Measurements from ENCODE around the gene RHOJ. TPM values are rescaled to one million over a fixed set of nuclear protein-coding genes. Genes with fewer than 3 reads are reported as not detected.

The RHOJ gene
- total and polyA plus RNA-seq, 2 donors from 2014 or later, result 4.0 to 20.0 TPM

DNA sequence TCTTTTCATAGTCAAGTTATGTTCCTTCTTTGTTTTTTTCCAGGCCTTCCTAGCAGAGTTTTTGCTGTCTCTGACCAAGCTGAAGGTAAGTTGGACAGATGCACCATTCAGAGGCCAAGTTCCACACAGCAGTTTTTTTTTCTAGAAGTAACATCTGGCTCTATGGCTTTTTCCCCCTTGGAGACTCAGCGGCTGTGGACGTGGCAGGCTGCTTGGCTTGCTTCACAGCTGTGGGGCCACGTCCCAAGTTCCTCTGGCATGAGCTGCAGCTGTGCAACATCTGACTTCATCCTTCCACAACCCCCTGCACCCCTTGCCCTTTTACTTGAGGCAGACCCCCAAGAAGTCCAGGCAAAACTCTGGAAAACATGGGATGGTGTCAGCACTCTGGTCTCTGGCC is 24.2 kb upstream of the RHOJ start:
- no peaks in the 10 kb centered on the region for H3K4me1 ChIP-seq (ENCODE audit: control insufficient read depth in 2 of 3, insufficient read depth in 2 of 3, low read depth in 1 of 3, low read length in 3 of 3)
- H3K36me3 ChIP-seq (ENCODE audit: control insufficient read depth in 2 of 3, insufficient read depth in 3 of 3, low read length in 3 of 3), result no peaks in the 10 kb centered on the region
- TF ChIP-seq, protein P1, sequence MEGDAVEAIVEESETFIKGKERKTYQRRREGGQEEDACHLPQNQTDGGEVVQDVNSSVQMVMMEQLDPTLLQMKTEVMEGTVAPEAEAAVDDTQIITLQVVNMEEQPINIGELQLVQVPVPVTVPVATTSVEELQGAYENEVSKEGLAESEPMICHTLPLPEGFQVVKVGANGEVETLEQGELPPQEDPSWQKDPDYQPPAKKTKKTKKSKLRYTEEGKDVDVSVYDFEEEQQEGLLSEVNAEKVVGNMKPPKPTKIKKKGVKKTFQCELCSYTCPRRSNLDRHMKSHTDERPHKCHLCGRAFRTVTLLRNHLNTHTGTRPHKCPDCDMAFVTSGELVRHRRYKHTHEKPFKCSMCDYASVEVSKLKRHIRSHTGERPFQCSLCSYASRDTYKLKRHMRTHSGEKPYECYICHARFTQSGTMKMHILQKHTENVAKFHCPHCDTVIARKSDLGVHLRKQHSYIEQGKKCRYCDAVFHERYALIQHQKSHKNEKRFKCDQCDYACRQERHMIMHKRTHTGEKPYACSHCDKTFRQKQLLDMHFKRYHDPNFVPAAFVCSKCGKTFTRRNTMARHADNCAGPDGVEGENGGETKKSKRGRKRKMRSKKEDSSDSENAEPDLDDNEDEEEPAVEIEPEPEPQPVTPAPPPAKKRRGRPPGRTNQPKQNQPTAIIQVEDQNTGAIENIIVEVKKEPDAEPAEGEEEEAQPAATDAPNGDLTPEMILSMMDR (IDR thresholded peaks at IDR 0.05; ENCODE audit: borderline replicate concordance, extremely low read depth, insufficient read depth), result no peak
- no peak for DNase-seq
- H3K4me3 ChIP-seq (ENCODE audit: low read length in 3 of 3), result no peak overlapping the region
- FAIRE-seq, result no peak
- no peaks in the 10 kb centered on the region for H3K9me3 ChIP-seq (ENCODE audit: control insufficient read depth in 2 of 3, insufficient read depth in 1 of 3, low read length in 3 of 3)
- no peak overlapping the region for H3K27ac ChIP-seq (ENCODE audit: low read depth in 2 of 2, low read length in 2 of 2)
- H3K27me3 ChIP-seq (ENCODE audit: control insufficient read depth, insufficient read depth, low read length), result no peaks in the 10 kb centered on the region
- H3K9ac ChIP-seq (ENCODE audit: low read length in 3 of 3), result no peak overlapping the region
- intact Hi-C loops (cut with DNase I), result no loop called here

DNA sequence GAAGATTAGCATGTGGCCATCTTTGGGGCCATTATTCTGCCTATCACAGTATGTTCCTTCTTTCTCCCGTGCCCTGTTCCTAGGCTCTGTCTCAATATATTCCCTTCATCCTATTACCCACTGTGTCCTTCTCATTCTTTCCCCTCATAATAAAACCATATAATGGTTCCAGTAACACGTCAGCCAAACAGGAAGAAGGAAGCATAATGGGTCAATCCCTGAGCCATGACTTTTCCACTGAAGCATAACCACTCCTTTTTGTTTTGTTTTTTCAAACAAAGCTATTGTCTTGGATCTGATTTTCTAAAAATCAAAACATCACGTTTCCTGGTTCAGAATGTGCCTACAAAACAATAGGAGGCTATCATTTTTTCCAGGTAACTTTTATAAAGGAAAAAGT is 21.3 kb upstream of the RHOJ start:
- no peak overlapping the region for H3K9ac ChIP-seq (ENCODE audit: low read length in 3 of 3)
- no peaks in the 10 kb centered on the region for H3K9me3 ChIP-seq (ENCODE audit: control insufficient read depth in 2 of 3, insufficient read depth in 1 of 3, low read length in 3 of 3)
- H3K36me3 ChIP-seq (ENCODE audit: control insufficient read depth in 2 of 3, insufficient read depth in 3 of 3, low read length in 3 of 3), result no peaks in the 10 kb centered on the region
- no peaks in the 10 kb centered on the region for H3K4me1 ChIP-seq (ENCODE audit: control insufficient read depth in 2 of 3, insufficient read depth in 2 of 3, low read depth in 1 of 3, low read length in 3 of 3)
- FAIRE-seq (no peak), DNase-seq (no peak)
- TF ChIP-seq, protein P1 (IDR thresholded peaks at IDR 0.05; ENCODE audit: borderline replicate concordance, extremely low read depth, insufficient read depth), result no peak
- no peak overlapping the region for H3K27ac ChIP-seq (ENCODE audit: low read depth in 2 of 2, low read length in 2 of 2)
- no peaks in the 10 kb centered on the region for H3K27me3 ChIP-seq (ENCODE audit: control insufficient read depth, insufficient read depth, low read length)
- no peak overlapping the region for H3K4me3 ChIP-seq (ENCODE audit: low read length in 3 of 3)
- intact Hi-C loops (cut with DNase I), result no loop called here

DNA sequence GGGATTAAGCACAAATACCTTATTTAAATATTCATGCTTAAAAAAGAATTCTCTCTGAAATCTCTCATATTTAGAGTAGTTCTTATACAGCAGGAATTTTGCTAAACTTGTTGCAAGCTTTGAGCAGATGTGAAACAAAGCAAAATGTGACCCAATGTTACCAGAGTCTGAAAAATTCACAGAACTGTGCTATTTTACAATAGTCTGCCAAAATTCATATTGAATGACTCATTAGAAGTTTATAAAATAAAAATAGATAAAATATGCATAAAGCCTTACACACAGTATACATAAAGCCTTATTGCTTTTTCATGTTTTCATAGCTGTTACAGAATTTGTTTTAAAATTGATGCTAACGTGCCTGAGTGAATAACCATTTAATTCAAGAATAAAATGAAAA is 17.8 kb upstream of the RHOJ start:
- Histone ChIP-seq H3K9ac (ENCODE audit: low read length in 3 of 3) (no peak overlapping the region), H3K4me3 (ENCODE audit: low read length in 3 of 3) (no peak overlapping the region), H3K27ac (ENCODE audit: low read depth in 2 of 2, low read length in 2 of 2) (no peak overlapping the region), H3K9me3 (ENCODE audit: control insufficient read depth in 2 of 3, insufficient read depth in 1 of 3, low read length in 3 of 3) (no peaks in the 10 kb centered on the region), H3K36me3 (ENCODE audit: control insufficient read depth in 2 of 3, insufficient read depth in 3 of 3, low read length in 3 of 3) (no peaks in the 10 kb centered on the region), H3K27me3 (ENCODE audit: control insufficient read depth, insufficient read depth, low read length) (no peaks in the 10 kb centered on the region), H3K4me1 (ENCODE audit: control insufficient read depth in 2 of 3, insufficient read depth in 2 of 3, low read depth in 1 of 3, low read length in 3 of 3) (no peaks in the 10 kb centered on the region)
- DNase-seq (no peak), FAIRE-seq (no peak)
- intact Hi-C loops (cut with DNase I), result no loop called here
- TF ChIP-seq, protein P1 (IDR thresholded peaks at IDR 0.05; ENCODE audit: borderline replicate concordance, extremely low read depth, insufficient read depth), result no peak

DNA sequence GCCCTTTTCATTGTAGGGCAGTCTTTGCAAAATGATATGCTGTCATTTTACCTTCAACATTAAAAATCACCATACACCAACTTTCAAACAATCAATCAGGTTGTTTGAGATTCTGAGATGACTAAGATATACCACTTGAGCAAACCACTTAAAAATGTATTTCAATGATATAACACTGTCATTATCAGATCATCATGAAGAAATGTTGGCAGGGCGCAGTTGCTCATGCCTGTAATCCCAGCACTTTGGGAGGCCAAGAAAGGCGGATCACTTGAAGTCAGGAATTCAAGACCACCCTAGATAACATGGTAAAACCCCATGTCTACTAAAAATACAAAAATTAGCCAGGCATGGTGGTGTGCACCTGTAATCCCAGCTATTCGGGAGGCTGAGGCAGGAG is 13.0 kb upstream of the RHOJ start:
- H3K9ac ChIP-seq (ENCODE audit: low read length in 3 of 3), result no peak overlapping the region
- intact Hi-C loops (cut with DNase I), result no loop called here
- no peak overlapping the region for H3K27ac ChIP-seq (ENCODE audit: low read depth in 2 of 2, low read length in 2 of 2)
- TF ChIP-seq, protein P1 (IDR thresholded peaks at IDR 0.05; ENCODE audit: borderline replicate concordance, extremely low read depth, insufficient read depth), result no peak
- H3K36me3 ChIP-seq (ENCODE audit: control insufficient read depth in 2 of 3, insufficient read depth in 3 of 3, low read length in 3 of 3), result no peaks in the 10 kb centered on the region
- no peak for FAIRE-seq
- no peaks in the 10 kb centered on the region for H3K4me1 ChIP-seq (ENCODE audit: control insufficient read depth in 2 of 3, insufficient read depth in 2 of 3, low read depth in 1 of 3, low read length in 3 of 3)
- no peak overlapping the region for H3K4me3 ChIP-seq (ENCODE audit: low read length in 3 of 3)
- no peaks in the 10 kb centered on the region for H3K27me3 ChIP-seq (ENCODE audit: control insufficient read depth, insufficient read depth, low read length)
- no peaks in the 10 kb centered on the region for H3K9me3 ChIP-seq (ENCODE audit: control insufficient read depth in 2 of 3, insufficient read depth in 1 of 3, low read length in 3 of 3)
- DNase-seq, result no peak
